ENCODE data around the gene COL23A1.

- TF ChIP-seq CTCF (optimal IDR thresholded peaks at IDR 0.05 in 1 of 3, IDR thresholded peaks at IDR 0.05 in 1 of 3, conservative IDR thresholded peaks at IDR 0.05 in 1 of 3; ENCODE audit: extremely low read depth in 1 of 3, insufficient read depth in 2 of 3, low read length in 3 of 3) (no peak), EZH2 (IDR thresholded peaks at IDR 0.05; ENCODE audit: low read length) (no peak)
Observed at GRCh38 chr5:178428341-178429155, 161.6 kb downstream of the COL23A1 start.
